Activated T-helper 1 cell treated with anti-CD3 and anti-CD28 coated beads, Interleukin-12 subunit alpha, Interleukin-12 subunit beta, Interleukin-2, Interleukin-4 antibody, amounts not matched to agents 30 ng/mL and 10 ng/mL and 1 ng/mL, durations not matched to agents 14 hours and 24 hours and 36 hours (primary cell): Measurements from ENCODE around the gene NFILZ. TPM values are rescaled to one million over a fixed set of nuclear protein-coding genes. Genes with fewer than 3 reads are reported as not detected.

ENCODE experiments used
- DNase-seq: peaks from one replicate; pipeline ENCODE4 v3.0.0; 2021; ENCODE audit warnings: low spot score
- H3K27ac Mint-ChIP-seq: one replicate; pipeline ENCODE4 v1.8.0; 2021; ENCODE audit warnings: mild to moderate bottlenecking, mixed read lengths
- H3K27me3 Mint-ChIP-seq: one replicate; pipeline ENCODE4 v1.8.0; 2022; ENCODE audit warnings: mild to moderate bottlenecking, moderate library complexity, mixed read lengths; ENCODE audit not compliant: insufficient read depth
- H3K36me3 Mint-ChIP-seq: one replicate; pipeline ENCODE4 v1.8.0; 2021; ENCODE audit warnings: low read depth, mixed read lengths
- H3K4me1 Mint-ChIP-seq: one replicate; pipeline ENCODE4 v1.8.0; 2021; ENCODE audit warnings: low read depth, mixed read lengths
- H3K4me3 Mint-ChIP-seq: one replicate; pipeline ENCODE4 v1.8.0; 2021; ENCODE audit warnings: mild to moderate bottlenecking, moderate library complexity, mixed read lengths
- H3K9me3 Mint-ChIP-seq: one replicate; pipeline ENCODE4 v1.8.0; 2021; ENCODE audit warnings: mixed read lengths
- intact Hi-C: fragments of 100-400 bp; cut with micrococcal nuclease; formaldehyde crosslinking; loops from one replicate; pipeline ENCODE4 v1.15.1; 2024
- total RNA-seq: library from RNA; stranded (reverse); gene quantifications from 2 replicates; pipeline ENCODE4 v1.2.3, GENCODE V29; 2022

Gene NFILZ, protein sequence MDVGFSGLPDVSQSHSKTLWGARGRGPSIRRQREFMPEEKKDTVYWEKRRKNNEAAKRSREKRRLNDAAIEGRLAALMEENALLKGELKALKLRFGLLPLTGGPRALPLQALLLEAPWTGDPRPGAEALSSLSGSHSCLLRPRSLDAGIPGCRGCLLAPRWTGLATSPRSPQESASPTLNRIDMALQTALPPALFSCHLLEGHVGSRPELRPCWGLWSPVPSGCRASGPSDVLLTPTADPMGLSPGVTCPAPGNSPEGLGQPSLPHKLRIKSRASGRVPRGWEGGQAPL
- total RNA-seq = not detected in 2 replicates

DNA sequence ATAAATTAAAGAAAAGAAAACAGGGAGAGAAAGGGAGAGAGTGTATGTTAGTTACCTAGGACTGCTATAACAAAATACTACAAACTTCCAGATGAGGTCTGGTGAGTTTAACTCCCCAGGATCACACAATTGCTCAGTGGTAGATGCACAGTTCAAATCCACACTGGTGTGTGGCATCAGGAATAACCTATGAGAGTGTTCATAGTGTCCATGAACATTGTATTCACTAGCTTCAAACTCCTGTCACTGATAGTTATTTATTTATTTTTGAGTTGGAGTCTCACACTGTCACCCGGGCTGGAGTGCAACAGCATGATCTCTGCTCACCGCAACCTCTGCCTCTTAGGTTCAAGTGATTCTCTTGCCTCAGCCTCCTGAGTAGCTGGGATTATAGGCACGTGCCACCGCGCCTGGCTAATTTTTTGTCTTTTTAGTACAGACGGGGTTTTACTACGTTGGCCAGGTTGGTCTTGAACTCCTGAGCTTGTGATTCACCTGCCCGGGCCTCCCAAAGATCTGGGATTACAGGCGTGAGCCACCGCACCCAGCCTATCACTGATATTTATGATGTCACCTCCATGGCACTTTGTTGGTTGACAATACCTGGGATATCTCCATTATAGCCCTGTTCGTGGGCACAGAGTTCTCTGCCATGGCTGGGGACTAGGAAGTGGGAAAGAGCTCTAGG lies at the start of gene NFILZ:
Gene NFILZ (plus strand): TSS at position 638 of the 688 bp plus-strand sequence. CDS start 46,133 bp downstream, outside the sequence.
- no peak within 1 kb of the TSS for H3K27ac Mint-ChIP-seq

DNA sequence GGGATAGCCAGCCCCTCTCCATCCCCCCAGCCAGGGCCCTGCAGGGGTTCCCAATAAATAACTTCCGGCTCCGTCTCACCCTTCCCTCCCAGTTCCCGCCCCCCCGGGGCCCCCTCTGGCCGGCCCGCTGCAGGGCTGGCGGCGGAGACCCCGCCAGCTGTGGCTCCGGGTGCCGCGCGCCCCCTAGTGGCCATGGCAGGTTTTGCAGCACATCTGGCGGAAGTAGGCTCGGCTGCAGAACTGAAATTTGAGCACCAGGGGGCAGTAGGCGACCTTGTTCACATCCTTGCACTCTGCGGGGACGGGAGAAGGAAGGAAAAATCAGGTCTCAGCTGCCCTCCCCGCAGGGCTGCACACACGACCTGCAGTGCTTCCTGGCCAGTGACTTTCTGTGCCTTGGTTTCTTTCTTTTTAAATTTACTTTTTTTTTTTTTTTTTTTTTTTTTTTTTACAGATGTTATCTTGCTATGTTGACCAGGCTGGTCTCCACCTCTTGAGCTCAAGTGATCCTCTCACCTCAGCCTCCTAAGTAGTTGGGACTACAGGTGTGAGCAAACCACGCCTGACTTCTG lies 49.6 kb upstream of the NFILZ start:
- no peak overlapping the region for H3K4me3 Mint-ChIP-seq
- peaks cover 3% of the 10 kb centered on the region for H3K36me3 Mint-ChIP-seq
- peaks cover 26% of the 10 kb centered on the region for H3K4me1 Mint-ChIP-seq
- peak; percentile 80 for DNase-seq
- H3K9me3 Mint-ChIP-seq = no peaks in the 10 kb centered on the region
- H3K27ac Mint-ChIP-seq = no peak overlapping the region
- peaks cover 3% of the 10 kb centered on the region for H3K27me3 Mint-ChIP-seq
- intact Hi-C loops = loop anchor here (1.0 to 2.0 kb wide), 4 partner anchors 62 to 168 kb away; partner anchors contain the start of genes MARCHF2 and ZNF414

More for the DNA sequence above, at the start of gene NFILZ:
- Mint-ChIP-seq H3K9me3 (no peaks in the 10 kb centered on the region), H3K36me3 (no peaks in the 10 kb centered on the region), H3K27me3 (peaks cover 2% of the 10 kb centered on the region), H3K4me1 (no peaks in the 10 kb centered on the region), H3K4me3 (no peak within 1 kb of the TSS)
- no peak for DNase-seq
- intact Hi-C loops = no loop called here

DNA sequence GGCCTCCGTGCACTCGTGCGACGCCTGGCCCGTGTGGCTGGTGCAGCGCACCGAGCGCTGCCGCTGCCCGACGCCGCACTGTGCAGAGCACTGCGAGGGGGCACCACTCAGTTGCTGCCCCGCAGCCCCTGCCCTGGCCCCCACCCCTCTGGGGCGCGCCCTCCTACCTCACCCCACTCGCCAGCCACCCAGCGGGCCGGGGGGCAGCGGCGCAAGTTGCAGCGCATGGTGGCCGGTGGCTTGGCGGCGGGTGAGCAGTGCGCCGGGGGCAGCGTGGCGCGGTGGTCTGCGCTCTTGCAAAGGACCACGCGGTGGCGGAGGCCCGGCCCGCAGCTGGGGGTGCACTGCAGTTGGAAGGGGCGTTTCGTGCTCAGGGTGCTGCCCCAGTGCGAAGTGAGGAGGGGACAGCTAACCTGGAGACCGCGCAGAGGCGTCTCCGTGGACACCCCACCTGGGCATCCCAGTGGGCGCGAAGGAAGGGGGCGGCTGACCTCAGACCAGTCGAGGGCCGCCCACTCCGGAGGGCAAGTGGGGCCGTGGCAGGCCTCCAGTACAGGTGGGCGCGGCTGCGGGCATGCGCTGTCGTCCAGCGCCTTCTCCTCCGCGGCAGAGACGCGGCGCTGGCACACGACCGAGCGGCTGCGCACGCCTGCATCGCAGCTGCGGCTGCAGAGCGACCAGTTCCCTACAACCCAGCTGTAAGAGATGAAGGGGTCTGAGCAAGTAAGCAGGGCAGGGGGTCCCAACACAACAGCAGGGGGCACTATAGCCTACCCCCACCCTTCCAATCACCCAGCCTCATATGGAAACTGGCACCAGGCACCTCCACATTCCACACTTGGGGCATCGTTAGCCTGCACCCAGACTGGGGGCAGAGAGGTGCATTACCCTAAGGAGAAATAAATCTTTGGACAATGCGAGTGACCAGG lies 45.2 kb upstream of the NFILZ start:
- Mint-ChIP-seq H3K27me3 (no peaks in the 10 kb centered on the region), H3K36me3 (no peaks in the 10 kb centered on the region), H3K27ac (no peak overlapping the region), H3K9me3 (no peaks in the 10 kb centered on the region), H3K4me1 (no peaks in the 10 kb centered on the region), H3K4me3 (no peak overlapping the region)
- intact Hi-C loops = no loop called here
- DNase-seq = no peak

DNA sequence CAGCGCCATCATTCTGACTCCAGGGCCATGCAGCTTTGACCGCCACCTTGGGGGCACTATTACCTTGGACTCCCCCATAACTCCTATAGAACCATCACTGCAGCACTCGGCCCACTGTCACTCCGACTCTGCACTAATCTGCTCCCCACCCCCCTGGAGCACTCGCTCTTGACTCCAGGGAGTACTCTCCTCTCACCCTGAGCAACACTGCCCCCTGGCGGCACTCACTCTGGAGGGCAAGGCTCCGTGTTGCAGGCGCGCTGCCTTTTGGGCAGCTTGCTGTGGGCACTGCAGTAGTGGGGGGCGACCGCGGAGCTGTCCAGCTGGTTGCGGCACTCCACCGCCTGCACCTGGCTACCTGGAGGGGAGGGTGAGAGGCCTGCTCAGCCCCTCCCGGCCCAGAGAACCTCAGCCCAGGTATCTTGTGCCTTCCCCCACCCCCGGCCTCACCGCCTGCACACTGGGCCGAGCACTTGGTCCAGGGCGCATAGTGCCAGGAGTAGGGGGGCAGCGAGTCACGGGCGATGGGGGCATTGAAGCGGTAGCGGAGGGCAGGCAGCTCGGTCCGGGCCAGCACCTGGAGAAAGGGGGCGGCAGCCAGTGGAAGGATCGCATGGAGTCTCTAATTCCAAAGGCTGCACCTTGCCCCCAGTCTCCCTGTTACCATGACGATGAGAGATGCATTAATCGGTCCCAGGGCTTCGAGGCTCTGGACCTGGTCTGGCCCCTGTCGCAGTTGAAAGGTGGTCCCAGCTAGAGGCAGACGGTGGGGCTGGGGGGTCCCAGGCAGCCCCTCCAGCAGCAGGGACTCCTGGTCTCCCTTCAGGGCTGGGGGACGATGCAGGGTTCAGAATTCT lies 44.3 kb upstream of the NFILZ start:
- Mint-ChIP-seq H3K27ac (no peak overlapping the region), H3K9me3 (no peaks in the 10 kb centered on the region), H3K27me3 (peaks cover 6% of the 10 kb centered on the region), H3K4me3 (no peak overlapping the region), H3K4me1 (no peaks in the 10 kb centered on the region), H3K36me3 (no peaks in the 10 kb centered on the region)
- peak; percentile 49 for DNase-seq
- intact Hi-C loops = no loop called here

DNA sequence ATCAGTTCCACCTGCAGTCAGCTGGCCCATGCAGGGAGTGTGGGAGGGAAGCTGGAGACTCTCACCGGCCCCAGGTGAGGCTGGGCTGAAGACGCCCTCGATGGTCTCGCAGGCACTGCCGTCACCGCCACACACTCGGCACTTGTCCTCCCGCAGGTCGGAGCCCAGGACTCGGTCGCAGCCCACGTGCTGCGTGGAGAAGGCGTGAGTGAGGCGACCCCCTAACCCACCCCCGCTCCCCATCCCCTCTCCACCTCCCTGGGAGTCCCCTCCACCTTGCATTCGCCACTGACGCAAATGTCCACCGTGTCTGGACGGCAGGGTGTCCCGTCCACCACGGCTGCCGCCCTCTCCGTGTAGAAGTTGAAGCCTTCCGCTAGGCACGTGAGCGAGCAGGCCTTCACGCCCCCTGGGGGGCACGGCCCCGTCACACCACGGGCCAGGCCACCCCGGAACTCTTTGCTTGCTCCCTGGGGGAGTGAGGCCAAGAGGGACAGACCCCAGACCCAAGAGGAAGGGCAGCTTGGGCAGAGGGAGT lies 41.2 kb upstream of the NFILZ start:
- Mint-ChIP-seq H3K27me3 (peaks cover 9% of the 10 kb centered on the region), H3K4me1 (peaks cover 8% of the 10 kb centered on the region), H3K36me3 (no peaks in the 10 kb centered on the region), H3K4me3 (no peak overlapping the region), H3K9me3 (peaks cover 14% of the 10 kb centered on the region), H3K27ac (no peak overlapping the region)
- DNase-seq = no peak
- intact Hi-C loops = no loop called here

DNA sequence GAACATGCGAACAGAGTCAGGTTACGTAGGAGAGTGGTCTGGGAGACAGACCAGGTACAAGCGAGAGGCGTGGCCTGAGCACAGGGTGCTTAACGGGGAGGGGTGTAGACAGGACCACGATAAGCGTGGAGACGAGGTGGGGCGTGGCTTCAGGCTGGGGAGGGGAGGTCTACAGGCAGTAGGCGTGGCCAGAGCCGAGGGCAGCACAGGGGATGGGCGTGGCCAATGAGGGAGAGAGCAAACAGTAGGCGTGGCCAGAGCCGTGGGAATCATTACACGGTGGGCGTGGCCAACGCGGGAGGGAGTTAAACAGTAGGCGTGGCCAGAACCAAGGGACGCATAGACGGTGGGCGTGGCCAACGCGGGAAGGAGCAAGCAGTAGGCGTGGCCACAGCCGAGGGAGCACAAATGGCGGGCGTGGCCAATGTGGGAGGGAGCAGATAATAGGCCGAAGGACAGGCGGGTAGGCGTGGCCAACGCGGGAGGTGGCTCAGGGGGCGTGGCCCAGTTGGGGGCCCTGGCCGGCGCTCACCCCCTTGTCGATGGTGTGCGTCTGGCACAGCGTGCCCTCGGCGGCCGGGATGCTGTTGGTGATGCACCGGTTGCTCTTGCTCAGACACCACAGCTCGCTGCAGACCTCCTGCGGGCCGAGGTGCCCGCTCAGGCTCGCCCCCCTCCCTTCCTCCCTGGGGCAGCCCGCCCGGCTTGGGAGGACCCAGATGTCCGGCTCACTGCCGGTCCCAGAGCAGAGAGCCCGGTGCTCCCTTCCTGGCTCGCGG lies 38.0 kb upstream of the NFILZ start:
- peak; percentile 80 for DNase-seq

DNA sequence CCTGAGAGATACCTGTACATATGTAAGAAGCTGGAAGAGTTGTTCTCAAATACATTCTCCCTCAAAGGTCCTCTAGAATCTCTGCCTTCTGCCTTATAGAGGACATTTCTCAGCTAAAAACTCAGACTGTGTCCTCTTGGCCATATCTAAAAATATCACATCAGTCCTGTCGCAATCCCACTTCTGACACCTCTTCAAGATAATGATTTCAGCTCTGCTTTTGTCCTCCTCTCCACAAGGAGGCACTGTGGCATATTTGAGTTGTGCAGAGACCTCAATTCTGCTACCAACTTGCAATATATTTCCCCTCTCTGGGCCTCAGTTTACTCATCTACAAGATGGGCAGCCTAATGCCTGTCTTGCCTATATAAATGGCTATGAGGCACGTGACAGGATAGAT lies 36.5 kb upstream of the NFILZ start:
- intact Hi-C loops = no loop called here

More for the DNA sequence above, 38.0 kb upstream of the NFILZ start:
- peaks cover 12% of the 10 kb centered on the region for H3K27me3 Mint-ChIP-seq
- no peaks in the 10 kb centered on the region for H3K36me3 Mint-ChIP-seq
- H3K27ac Mint-ChIP-seq = peak overlapping the region; percentile 24
- H3K9me3 Mint-ChIP-seq = peaks cover 18% of the 10 kb centered on the region
- H3K4me1 Mint-ChIP-seq = peaks cover 8% of the 10 kb centered on the region
- intact Hi-C loops = loop anchor here (1.0 kb wide), 3 partner anchors 18 to 240 kb away; partner anchors contain the start of genes ADAMTS10, MARCHF2, MBD3L1 and ZNF558
- H3K4me3 Mint-ChIP-seq = peak overlapping the region; percentile 68

DNA sequence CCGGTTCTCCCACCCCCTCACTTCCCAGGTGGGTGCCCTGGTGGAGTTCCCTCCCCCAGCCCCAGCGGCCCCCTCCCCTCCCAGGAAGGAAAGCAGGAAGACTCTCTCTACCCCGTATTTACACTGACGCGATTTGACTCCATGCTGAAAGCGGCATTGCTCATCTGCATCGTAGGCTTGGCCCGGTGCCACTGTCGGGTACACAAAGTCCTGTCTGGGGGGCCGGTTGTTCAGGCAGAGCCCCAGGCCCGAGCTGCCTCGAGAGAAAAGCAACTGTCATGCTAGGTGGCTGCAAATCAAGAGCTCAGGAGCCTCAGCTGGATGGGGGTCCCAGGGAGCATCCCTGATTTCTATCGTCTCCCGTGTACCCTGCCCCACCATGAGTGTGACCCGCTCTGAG lies 34.8 kb upstream of the NFILZ start:
- Mint-ChIP-seq H3K9me3 (peaks cover 18% of the 10 kb centered on the region), H3K36me3 (no peaks in the 10 kb centered on the region), H3K4me3 (no peak overlapping the region), H3K27ac (no peak overlapping the region), H3K4me1 (peaks cover 8% of the 10 kb centered on the region), H3K27me3 (peaks cover 10% of the 10 kb centered on the region)
- DNase-seq = no peak
- intact Hi-C loops = no loop called here

More for the DNA sequence above, 36.5 kb upstream of the NFILZ start:
- H3K36me3 Mint-ChIP-seq = no peaks in the 10 kb centered on the region
- H3K9me3 Mint-ChIP-seq = peaks cover 18% of the 10 kb centered on the region
- no peak overlapping the region for H3K4me3 Mint-ChIP-seq
- peaks cover 8% of the 10 kb centered on the region for H3K4me1 Mint-ChIP-seq
- no peak overlapping the region for H3K27ac Mint-ChIP-seq
- peaks cover 12% of the 10 kb centered on the region for H3K27me3 Mint-ChIP-seq
- no peak for DNase-seq

DNA sequence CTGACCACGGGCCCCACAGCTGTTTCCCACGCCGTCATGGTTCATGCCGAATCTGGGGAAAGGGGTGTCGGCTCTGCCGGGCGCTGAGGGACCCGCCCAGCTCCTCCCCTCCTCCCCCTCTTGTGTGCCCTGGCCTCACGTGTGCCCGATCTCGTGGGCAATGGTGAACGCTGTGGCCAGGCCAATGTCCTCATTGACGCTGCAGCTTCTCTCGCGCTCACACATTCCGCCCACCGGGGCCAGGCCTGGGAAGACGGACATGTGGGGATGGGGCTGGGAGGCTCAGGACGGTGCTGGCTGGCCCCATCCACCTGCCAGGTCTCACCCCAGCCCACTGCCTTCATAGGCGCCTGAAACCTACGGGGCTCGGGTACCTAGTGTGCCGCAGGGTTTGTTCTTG lies 34.3 kb upstream of the NFILZ start:
- Mint-ChIP-seq H3K4me3 (no peak overlapping the region), H3K4me1 (peaks cover 8% of the 10 kb centered on the region), H3K9me3 (peaks cover 18% of the 10 kb centered on the region), H3K27me3 (peaks cover 7% of the 10 kb centered on the region), H3K27ac (no peak overlapping the region), H3K36me3 (no peaks in the 10 kb centered on the region)
- no peak for DNase-seq
- intact Hi-C loops = no loop called here

DNA sequence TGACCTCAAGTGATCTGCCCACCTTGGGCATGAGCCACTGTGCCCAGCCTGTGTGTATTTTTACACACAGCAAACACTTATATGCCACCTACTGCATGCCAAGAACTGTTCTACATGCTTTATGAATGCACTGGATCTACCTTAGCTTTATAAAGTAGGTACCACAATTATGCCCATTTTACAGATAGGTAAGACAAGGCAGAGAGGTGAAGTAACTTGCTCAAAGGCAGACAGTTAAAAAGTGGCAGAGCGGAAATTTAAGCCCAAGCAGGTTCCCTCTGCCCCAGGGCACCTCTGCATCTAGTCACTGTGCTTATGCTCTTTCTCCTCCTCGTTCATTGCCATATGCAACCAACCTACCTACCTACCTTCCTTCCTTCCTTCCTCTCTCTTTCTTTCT lies 30.4 kb upstream of the NFILZ start:
- no peak for DNase-seq
- Mint-ChIP-seq H3K36me3 (no peaks in the 10 kb centered on the region), H3K27ac (no peak overlapping the region), H3K4me3 (no peak overlapping the region), H3K4me1 (no peaks in the 10 kb centered on the region), H3K27me3 (peaks cover 3% of the 10 kb centered on the region), H3K9me3 (peaks cover 4% of the 10 kb centered on the region)
- intact Hi-C loops = no loop called here

DNA sequence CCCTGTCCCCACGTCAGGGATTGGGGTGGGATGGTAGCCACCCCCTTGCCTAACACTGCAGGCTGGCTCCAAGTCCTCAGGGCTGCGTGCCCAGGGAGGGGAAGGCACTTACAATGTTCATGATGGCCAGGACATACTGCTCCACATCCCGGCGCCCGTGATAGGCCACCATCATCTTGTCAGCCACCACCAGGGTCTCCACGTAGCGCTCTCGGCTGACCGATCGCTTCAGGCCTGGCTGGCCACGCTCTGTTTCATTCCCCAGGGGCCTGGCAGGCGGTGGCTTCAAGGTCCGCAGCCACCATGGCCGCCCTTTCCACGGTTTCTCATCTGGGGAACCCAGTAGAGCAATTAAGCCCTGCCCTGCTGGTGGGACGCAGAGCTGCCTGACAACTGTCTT lies 29.6 kb upstream of the NFILZ start:
- H3K9me3 Mint-ChIP-seq = peaks cover 4% of the 10 kb centered on the region
- no peak overlapping the region for H3K4me3 Mint-ChIP-seq
- H3K4me1 Mint-ChIP-seq = no peaks in the 10 kb centered on the region
- no peaks in the 10 kb centered on the region for H3K36me3 Mint-ChIP-seq
- H3K27ac Mint-ChIP-seq = no peak overlapping the region
- no peak for DNase-seq
- intact Hi-C loops = no loop called here
- H3K27me3 Mint-ChIP-seq = peaks cover 3% of the 10 kb centered on the region
